Upper lobe of right lung (tissue), 1 donor: ENCODE data around the gene PILRB. TPM values are rescaled to one million over a fixed set of nuclear protein-coding genes. Genes with fewer than 3 reads are reported as not detected.

ENCODE experiments used
- ATAC-seq: fragments of 200-7000 bp; cut with Tn5 transposase; one replicate; pipeline ENCODE4 v1.9.1; 2020; ENCODE audit warnings: mild to moderate bottlenecking, moderate library complexity
- DNase-seq: peaks from one replicate; pipeline ENCODE4 v3.0.0-alpha.2; 2020
- H3K27ac ChIP-seq: fragments of 200-600 bp; one replicate; pipeline ENCODE4 v1.8.0; 2022
- H3K27me3 ChIP-seq: fragments of 200-600 bp; one replicate; pipeline ENCODE4 v1.8.0; 2022; ENCODE audit warnings: mild to moderate bottlenecking
- H3K36me3 ChIP-seq: fragments of 200-600 bp; one replicate; pipeline ENCODE4 v1.8.0; 2022
- H3K4me1 ChIP-seq: fragments of 200-600 bp; one replicate; pipeline ENCODE4 v1.8.0; 2022
- H3K4me3 ChIP-seq: fragments of 200-600 bp; one replicate; pipeline ENCODE4 v1.8.0; 2022; ENCODE audit warnings: mild to moderate bottlenecking
- H3K9me3 ChIP-seq: fragments of 200-600 bp; one replicate; pipeline ENCODE4 v1.8.0; 2022
- intact Hi-C: fragments of 100-400 bp; cut with DNase I; formaldehyde crosslinking; loops from one replicate; pipeline ENCODE4 v1.11.0; 2022
- total RNA-seq: library from RNA; stranded (reverse); fragmentation: NEBNext Ultra II Directional; extraction: Animal tissue kit (Norgen Biotek cat#: 25700); gene quantifications from one replicate; pipeline ENCODE4 v1.2.1, GENCODE V29; 2021
- TF ChIP-seq, protein P1 (sequence below): fragments of 200-600 bp; IDR thresholded peaks from one replicate; pipeline ENCODE4 v1.8.0; 2022; ENCODE audit warnings: antibody characterized with exemption
- donor health status: DM: no; HTN: yes; CAD: no; lungs with severe emphysema.

PILRB gene
- total RNA-seq, 1 donor from 2014 or later: 38.1 TPM

DNA sequence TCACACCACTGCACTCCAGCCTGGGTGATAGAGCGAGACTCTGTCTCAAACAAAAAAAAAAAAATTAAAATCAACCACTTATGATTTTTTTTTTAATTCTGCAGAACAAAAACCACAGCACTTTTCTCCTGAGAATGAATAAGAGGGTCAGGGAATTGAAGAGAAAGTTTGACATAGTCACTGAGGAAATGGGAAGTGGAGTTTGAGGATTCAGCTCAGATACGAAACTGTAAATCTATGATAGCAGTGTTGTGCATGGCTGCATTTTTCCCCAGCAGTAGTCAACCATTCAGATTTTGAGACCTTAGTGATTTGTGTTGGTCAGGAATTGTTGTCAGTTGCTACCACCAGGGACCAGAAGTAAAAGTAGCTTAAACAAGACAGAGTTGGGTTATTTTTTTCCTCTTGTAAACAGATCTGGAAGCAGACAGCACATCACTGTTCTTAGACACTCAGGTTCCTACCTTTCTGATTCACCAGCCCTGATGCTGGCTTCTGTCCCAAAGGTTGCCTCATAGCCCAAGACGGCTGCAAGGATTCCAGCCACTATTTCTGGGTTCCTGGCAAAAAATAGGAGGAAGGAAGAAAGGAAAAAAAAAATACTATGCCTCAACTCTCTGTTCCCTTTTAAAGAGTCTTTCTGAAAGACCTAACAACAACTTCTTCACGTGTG lies 35.5 kb downstream of the PILRB start:
- Histone ChIP-seq H3K9me3 (no peaks in the 10 kb centered on the region), H3K4me1 (no peaks in the 10 kb centered on the region), H3K4me3 (no peak overlapping the region), H3K36me3 (no peaks in the 10 kb centered on the region), H3K27me3 (no peaks in the 10 kb centered on the region), H3K27ac (no peak overlapping the region)
- no peak for ATAC-seq
- no peak for DNase-seq
- TF ChIP-seq, protein P1, sequence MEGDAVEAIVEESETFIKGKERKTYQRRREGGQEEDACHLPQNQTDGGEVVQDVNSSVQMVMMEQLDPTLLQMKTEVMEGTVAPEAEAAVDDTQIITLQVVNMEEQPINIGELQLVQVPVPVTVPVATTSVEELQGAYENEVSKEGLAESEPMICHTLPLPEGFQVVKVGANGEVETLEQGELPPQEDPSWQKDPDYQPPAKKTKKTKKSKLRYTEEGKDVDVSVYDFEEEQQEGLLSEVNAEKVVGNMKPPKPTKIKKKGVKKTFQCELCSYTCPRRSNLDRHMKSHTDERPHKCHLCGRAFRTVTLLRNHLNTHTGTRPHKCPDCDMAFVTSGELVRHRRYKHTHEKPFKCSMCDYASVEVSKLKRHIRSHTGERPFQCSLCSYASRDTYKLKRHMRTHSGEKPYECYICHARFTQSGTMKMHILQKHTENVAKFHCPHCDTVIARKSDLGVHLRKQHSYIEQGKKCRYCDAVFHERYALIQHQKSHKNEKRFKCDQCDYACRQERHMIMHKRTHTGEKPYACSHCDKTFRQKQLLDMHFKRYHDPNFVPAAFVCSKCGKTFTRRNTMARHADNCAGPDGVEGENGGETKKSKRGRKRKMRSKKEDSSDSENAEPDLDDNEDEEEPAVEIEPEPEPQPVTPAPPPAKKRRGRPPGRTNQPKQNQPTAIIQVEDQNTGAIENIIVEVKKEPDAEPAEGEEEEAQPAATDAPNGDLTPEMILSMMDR: no peak
- intact Hi-C loops: no loop called here

- Histone ChIP-seq H3K4me1 (no peaks in the 10 kb centered on the region), H3K27ac (no peak overlapping the region), H3K36me3 (no peaks in the 10 kb centered on the region), H3K4me3 (no peak overlapping the region), H3K9me3 (no peaks in the 10 kb centered on the region), H3K27me3 (no peaks in the 10 kb centered on the region)
- intact Hi-C loops: no loop called here
- TF ChIP-seq, protein P1: no peak
- ATAC-seq (no peak), DNase-seq (no peak)
Measured at GRCh38 chr7:100394077-100394476, 36.2 kb downstream of the PILRB start.

GRCh38 chr7:100396421-100396982 lies 38.6 kb downstream of the PILRB start:
- no peaks in the 10 kb centered on the region for H3K9me3 ChIP-seq
- ATAC-seq (peak; percentile 78), DNase-seq (no peak)
- no peaks in the 10 kb centered on the region for H3K36me3 ChIP-seq
- H3K27me3 ChIP-seq: no peaks in the 10 kb centered on the region
- no peaks in the 10 kb centered on the region for H3K4me1 ChIP-seq
- H3K4me3 ChIP-seq: no peak overlapping the region
- intact Hi-C loops: no loop called here
- TF ChIP-seq, protein P1: no peak
- no peak overlapping the region for H3K27ac ChIP-seq

- ATAC-seq: peak; percentile 38
Measured at GRCh38 chr7:100397315-100398081, 39.6 kb downstream of the PILRB start.

GRCh38 chr7:100398239-100398638 lies 40.3 kb downstream of the PILRB start:
- no peak for ATAC-seq
- H3K36me3 ChIP-seq: no peaks in the 10 kb centered on the region
- intact Hi-C loops: no loop called here
- H3K27ac ChIP-seq: no peak overlapping the region
- no peaks in the 10 kb centered on the region for H3K27me3 ChIP-seq
- H3K4me3 ChIP-seq: no peak overlapping the region
- H3K4me1 ChIP-seq: no peaks in the 10 kb centered on the region
- no peak for DNase-seq
- TF ChIP-seq, protein P1: no peak
- H3K9me3 ChIP-seq: no peaks in the 10 kb centered on the region

More at GRCh38 chr7:100397315-100398081, 39.6 kb downstream of the PILRB start:
- TF ChIP-seq, protein P1: no peak
- Histone ChIP-seq H3K9me3 (no peaks in the 10 kb centered on the region), H3K4me3 (no peak overlapping the region), H3K36me3 (no peaks in the 10 kb centered on the region), H3K27me3 (no peaks in the 10 kb centered on the region), H3K27ac (no peak overlapping the region), H3K4me1 (no peaks in the 10 kb centered on the region)
- no peak for DNase-seq
- intact Hi-C loops: no loop called here
